Sigmoid colon (tissue), 3 donors: Measurements from ENCODE around the gene KAZN.

Experiments used
- CTCF ChIP-seq, 4 experiments: fragments of 450-650 bp in 3 of 4; fragments of 200-600 bp in 1 of 4; IDR thresholded peaks; one replicate each; pipeline ENCODE4 v1.5.1; 2016 to 2019; ENCODE audit warnings: antibody characterized with exemption in 4 of 4, mild to moderate bottlenecking in 3 of 4, moderate library complexity in 2 of 4
- POLR2A ChIP-seq, 2 donors: fragments of 450-650 bp; IDR thresholded peaks; one replicate each; pipeline ENCODE4 v1.6.1; 2016; ENCODE audit warnings: antibody characterized with exemption in 2 of 2, mild to moderate bottlenecking in 2 of 2, moderate library complexity in 2 of 2

DNA sequence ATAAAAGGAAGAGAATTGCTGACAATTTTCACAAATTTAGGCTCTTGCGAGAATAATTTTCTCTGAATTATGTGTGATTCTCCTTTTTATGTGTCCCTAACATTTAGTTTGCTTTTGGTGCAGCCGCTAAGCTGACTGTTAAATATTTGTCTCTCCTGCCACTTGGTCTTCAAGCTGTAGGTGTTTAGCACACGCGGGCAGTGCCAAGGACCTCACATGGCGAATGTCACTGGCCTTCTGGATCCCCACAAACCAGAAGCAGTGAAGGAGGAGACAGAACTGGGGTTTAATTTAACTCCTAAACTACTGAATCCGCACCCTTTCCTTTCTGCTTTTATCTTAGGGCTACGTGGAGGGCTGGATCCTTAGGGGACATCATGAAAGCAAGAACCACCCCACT, 120.0 kb downstream of the KAZN start:
- TF ChIP-seq CTCF (IDR thresholded peaks at IDR 0.05) (no peak), POLR2A (IDR thresholded peaks at IDR 0.05) (no peak)
